Chondrocyte (in vitro differentiated cells): ENCODE results near the gene CHRNA9. TPM values are rescaled to one million over a fixed set of nuclear protein-coding genes. Genes with fewer than 3 reads are reported as not detected.

ENCODE experiments used
- DNase-seq: peaks from one replicate; pipeline ENCODE4 v3.0.0; 2021; ENCODE audit warnings: mixed read lengths, low spot score
- H3K27ac Mint-ChIP-seq: one replicate; pipeline ENCODE4 v1.8.0; 2021; ENCODE audit warnings: mild to moderate bottlenecking, moderate library complexity, mixed read lengths; ENCODE audit not compliant: unreplicated experiment
- H3K27me3 Mint-ChIP-seq: 2 replicates; pipeline ENCODE4 v1.8.0; 2021; ENCODE audit warnings: low read depth, mixed read lengths
- H3K36me3 Mint-ChIP-seq: 2 replicates; pipeline ENCODE4 v1.8.0; 2021; ENCODE audit warnings: low read depth, mixed read lengths
- H3K4me1 Mint-ChIP-seq: 2 replicates; pipeline ENCODE4 v1.8.0; 2021; ENCODE audit warnings: low read depth, mild to moderate bottlenecking, mixed read lengths
- H3K4me3 Mint-ChIP-seq: one replicate; pipeline ENCODE4 v1.8.0; 2021; ENCODE audit warnings: mild to moderate bottlenecking, moderate library complexity, mixed read lengths; ENCODE audit not compliant: unreplicated experiment
- H3K9me3 Mint-ChIP-seq: 2 replicates; pipeline ENCODE4 v1.8.0; 2021; ENCODE audit warnings: low read depth, mixed read lengths
- total RNA-seq: library from RNA; stranded (reverse); gene quantifications from 3 replicates; pipeline ENCODE4 v1.2.1, GENCODE V29; 2021
- TF ChIP-seq, protein P1 (sequence below): fragments of 200-600 bp; sonication (generic); IDR thresholded peaks from 2 replicates; pipeline ENCODE4 v1.5.0; 2021; ENCODE audit warnings: antibody characterized with exemption, mild to moderate bottlenecking, moderate library complexity

CHRNA9 gene
- total RNA-seq, 1 donor from 2014 or later: not detected

- H3K4me3 Mint-ChIP-seq: no peak overlapping the region
- H3K27ac Mint-ChIP-seq: no peak overlapping the region
These were observed 61.0 kb downstream of the CHRNA9 start for GRCh38 chr4:40395908-40396793.

GRCh38 chr4:40399578-40399977, 64.4 kb downstream of the CHRNA9 start:
- H3K27me3 Mint-ChIP-seq: peaks cover 4% of the 10 kb centered on the region
- TF ChIP-seq, protein P1, sequence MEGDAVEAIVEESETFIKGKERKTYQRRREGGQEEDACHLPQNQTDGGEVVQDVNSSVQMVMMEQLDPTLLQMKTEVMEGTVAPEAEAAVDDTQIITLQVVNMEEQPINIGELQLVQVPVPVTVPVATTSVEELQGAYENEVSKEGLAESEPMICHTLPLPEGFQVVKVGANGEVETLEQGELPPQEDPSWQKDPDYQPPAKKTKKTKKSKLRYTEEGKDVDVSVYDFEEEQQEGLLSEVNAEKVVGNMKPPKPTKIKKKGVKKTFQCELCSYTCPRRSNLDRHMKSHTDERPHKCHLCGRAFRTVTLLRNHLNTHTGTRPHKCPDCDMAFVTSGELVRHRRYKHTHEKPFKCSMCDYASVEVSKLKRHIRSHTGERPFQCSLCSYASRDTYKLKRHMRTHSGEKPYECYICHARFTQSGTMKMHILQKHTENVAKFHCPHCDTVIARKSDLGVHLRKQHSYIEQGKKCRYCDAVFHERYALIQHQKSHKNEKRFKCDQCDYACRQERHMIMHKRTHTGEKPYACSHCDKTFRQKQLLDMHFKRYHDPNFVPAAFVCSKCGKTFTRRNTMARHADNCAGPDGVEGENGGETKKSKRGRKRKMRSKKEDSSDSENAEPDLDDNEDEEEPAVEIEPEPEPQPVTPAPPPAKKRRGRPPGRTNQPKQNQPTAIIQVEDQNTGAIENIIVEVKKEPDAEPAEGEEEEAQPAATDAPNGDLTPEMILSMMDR: no peak
- H3K4me3 Mint-ChIP-seq: no peak overlapping the region
- no peak for DNase-seq
- H3K9me3 Mint-ChIP-seq: no peaks in the 10 kb centered on the region
- no peaks in the 10 kb centered on the region for H3K36me3 Mint-ChIP-seq
- H3K27ac Mint-ChIP-seq: no peak overlapping the region
- peaks cover 9% of the 10 kb centered on the region for H3K4me1 Mint-ChIP-seq

More at GRCh38 chr4:40395908-40396793, 61.0 kb downstream of the CHRNA9 start:
- H3K36me3 Mint-ChIP-seq: no peaks in the 10 kb centered on the region
- peaks cover 9% of the 10 kb centered on the region for H3K4me1 Mint-ChIP-seq
- no peak for DNase-seq
- H3K9me3 Mint-ChIP-seq: no peaks in the 10 kb centered on the region
- peaks cover 7% of the 10 kb centered on the region for H3K27me3 Mint-ChIP-seq
- TF ChIP-seq, protein P1: no peak

DNA sequence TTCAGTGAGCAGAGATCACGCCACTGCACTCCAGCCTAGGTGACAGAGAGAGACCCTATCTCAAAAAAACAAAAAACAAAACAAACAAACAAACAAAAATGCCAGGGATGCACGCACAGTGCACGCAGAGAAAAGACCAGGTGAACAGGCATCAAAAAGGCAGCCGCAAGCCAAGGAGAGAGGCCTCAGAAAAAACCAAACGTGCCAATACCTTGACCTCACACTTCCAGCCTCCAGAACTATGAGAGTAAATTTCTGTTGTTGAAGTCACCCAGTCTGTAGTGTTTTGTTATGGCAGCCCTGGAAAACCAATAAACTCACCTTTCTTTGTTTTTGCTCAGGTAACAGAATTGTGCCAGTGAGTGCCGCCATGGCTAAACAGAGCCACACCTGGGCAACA, 66.0 kb downstream of the CHRNA9 start:
- Mint-ChIP-seq H3K27ac (no peak overlapping the region), H3K27me3 (peaks cover 4% of the 10 kb centered on the region), H3K4me3 (no peak overlapping the region), H3K36me3 (no peaks in the 10 kb centered on the region), H3K9me3 (no peaks in the 10 kb centered on the region), H3K4me1 (peaks cover 5% of the 10 kb centered on the region)
- DNase-seq: no peak
- TF ChIP-seq, protein P1: no peak

DNA sequence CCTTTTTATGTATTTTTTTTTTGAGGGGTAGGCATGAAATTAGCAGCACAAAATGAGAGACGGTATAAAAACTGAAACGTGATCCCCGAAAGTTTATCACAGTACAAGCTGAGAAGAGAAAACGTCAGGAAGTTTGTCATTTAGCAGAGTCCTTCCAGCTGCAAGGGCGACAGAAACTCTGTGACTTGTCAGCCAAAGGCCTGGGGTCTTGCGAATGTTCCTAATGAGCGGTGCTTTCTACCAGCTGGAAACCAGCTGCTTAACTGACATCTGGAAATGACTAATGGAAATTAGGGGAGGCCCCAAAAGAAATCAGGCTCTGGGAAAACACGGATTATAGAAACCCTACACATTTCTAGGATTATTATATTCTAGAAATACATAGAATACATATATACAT, 66.5 kb downstream of the CHRNA9 start:
- Mint-ChIP-seq H3K4me3 (no peak overlapping the region), H3K27ac (no peak overlapping the region), H3K9me3 (no peaks in the 10 kb centered on the region), H3K4me1 (no peaks in the 10 kb centered on the region), H3K36me3 (no peaks in the 10 kb centered on the region), H3K27me3 (peaks cover 4% of the 10 kb centered on the region)
- DNase-seq: no peak
- TF ChIP-seq, protein P1: no peak

- peaks cover 4% of the 10 kb centered on the region for H3K27me3 Mint-ChIP-seq
- TF ChIP-seq, protein P1: no peak
- no peaks in the 10 kb centered on the region for H3K4me1 Mint-ChIP-seq
- H3K4me3 Mint-ChIP-seq: no peak overlapping the region
- no peak for DNase-seq
- no peaks in the 10 kb centered on the region for H3K9me3 Mint-ChIP-seq
- no peak overlapping the region for H3K27ac Mint-ChIP-seq
- H3K36me3 Mint-ChIP-seq: no peaks in the 10 kb centered on the region
These were observed 67.4 kb downstream of the CHRNA9 start for GRCh38 chr4:40402556-40402955.
